Measurements from ENCODE around the gene EML4. TPM values are rescaled to one million over a fixed set of nuclear protein-coding genes. Genes with fewer than 3 reads are reported as not detected.

EML4 gene
- total RNA-seq, 1 donor from 2014 or later: 117 TPM

- TF ChIP-seq CTCF (conservative IDR thresholded peaks at IDR 0.05): no peak
- no peak overlapping the region for H3K27ac Mint-ChIP-seq
- H3K9me3 Mint-ChIP-seq: no peaks in the 10 kb centered on the region
- H3K4me1 Mint-ChIP-seq (ENCODE audit: unreplicated experiment): peaks cover 7% of the 10 kb centered on the region
- peaks cover 3% of the 10 kb centered on the region for H3K36me3 Mint-ChIP-seq
- DNase-seq (ENCODE audit: extremely low spot score, unreplicated experiment): no peak
- no peaks in the 10 kb centered on the region for H3K27me3 Mint-ChIP-seq
- H3K4me3 Mint-ChIP-seq: no peak overlapping the region
Observed at GRCh38 chr2:42210203-42210602, 41.0 kb downstream of the EML4 start.

GRCh38 chr2:42211291-42211690 is 42.1 kb downstream of the EML4 start:
- Mint-ChIP-seq H3K27me3 (no peaks in the 10 kb centered on the region), H3K36me3 (peaks cover 3% of the 10 kb centered on the region), H3K4me3 (no peak overlapping the region), H3K9me3 (no peaks in the 10 kb centered on the region), H3K4me1 (ENCODE audit: unreplicated experiment) (peaks cover 7% of the 10 kb centered on the region), H3K27ac (no peak overlapping the region)
- no peak for TF ChIP-seq CTCF (conservative IDR thresholded peaks at IDR 0.05)
- DNase-seq (ENCODE audit: extremely low spot score, unreplicated experiment): no peak

- TF ChIP-seq CTCF (conservative IDR thresholded peaks at IDR 0.05): no peak
- no peaks in the 10 kb centered on the region for H3K27me3 Mint-ChIP-seq
- H3K4me3 Mint-ChIP-seq: no peak overlapping the region
- no peak overlapping the region for H3K27ac Mint-ChIP-seq
- H3K4me1 Mint-ChIP-seq (ENCODE audit: unreplicated experiment): peaks cover 11% of the 10 kb centered on the region
- no peak for DNase-seq (ENCODE audit: extremely low spot score, unreplicated experiment)
- peaks cover 5% of the 10 kb centered on the region for H3K9me3 Mint-ChIP-seq
- H3K36me3 Mint-ChIP-seq: peaks cover 10% of the 10 kb centered on the region
Observed at GRCh38 chr2:42214669-42215068, 45.5 kb downstream of the EML4 start.

GRCh38 chr2:42216694-42217093 is 47.5 kb downstream of the EML4 start:
- Mint-ChIP-seq H3K4me1 (ENCODE audit: unreplicated experiment) (peaks cover 16% of the 10 kb centered on the region), H3K4me3 (no peak overlapping the region), H3K9me3 (peaks cover 5% of the 10 kb centered on the region), H3K36me3 (peaks cover 16% of the 10 kb centered on the region), H3K27me3 (no peaks in the 10 kb centered on the region), H3K27ac (no peak overlapping the region)
- DNase-seq (ENCODE audit: extremely low spot score, unreplicated experiment): no peak
- no peak for TF ChIP-seq CTCF (conservative IDR thresholded peaks at IDR 0.05)

GRCh38 chr2:42217307-42217706 is 48.2 kb downstream of the EML4 start:
- Mint-ChIP-seq H3K9me3 (peaks cover 5% of the 10 kb centered on the region), H3K4me1 (ENCODE audit: unreplicated experiment) (peaks cover 16% of the 10 kb centered on the region), H3K4me3 (no peak overlapping the region), H3K36me3 (peaks cover 16% of the 10 kb centered on the region), H3K27ac (no peak overlapping the region), H3K27me3 (no peaks in the 10 kb centered on the region)
- DNase-seq (ENCODE audit: extremely low spot score, unreplicated experiment): no peak
- TF ChIP-seq CTCF (conservative IDR thresholded peaks at IDR 0.05): no peak

- no peak for TF ChIP-seq CTCF (conservative IDR thresholded peaks at IDR 0.05)
- no peak for DNase-seq (ENCODE audit: extremely low spot score, unreplicated experiment)
- no peak overlapping the region for H3K27ac Mint-ChIP-seq
- H3K27me3 Mint-ChIP-seq: no peaks in the 10 kb centered on the region
- H3K4me3 Mint-ChIP-seq: no peak overlapping the region
- peaks cover 16% of the 10 kb centered on the region for H3K4me1 Mint-ChIP-seq (ENCODE audit: unreplicated experiment)
- peaks cover 5% of the 10 kb centered on the region for H3K9me3 Mint-ChIP-seq
- peaks cover 17% of the 10 kb centered on the region for H3K36me3 Mint-ChIP-seq
Observed at GRCh38 chr2:42217914-42218313, 48.8 kb downstream of the EML4 start.

All from type B pancreatic cell (in vitro differentiated cells).